ENCODE measurements around the gene LARGE1. TPM values are rescaled to one million over a fixed set of nuclear protein-coding genes. Genes with fewer than 3 reads are reported as not detected.
A peak's percentile ranks its signal among the peaks of the same experiment; 100 is the strongest.

LARGE1 gene
- total and polyA plus RNA-seq, 2 of the 8 experiments (the other 6 are each of a cell fraction or from before 2014, with no cell fraction given) = 43.7 to 83.0 TPM

DNA sequence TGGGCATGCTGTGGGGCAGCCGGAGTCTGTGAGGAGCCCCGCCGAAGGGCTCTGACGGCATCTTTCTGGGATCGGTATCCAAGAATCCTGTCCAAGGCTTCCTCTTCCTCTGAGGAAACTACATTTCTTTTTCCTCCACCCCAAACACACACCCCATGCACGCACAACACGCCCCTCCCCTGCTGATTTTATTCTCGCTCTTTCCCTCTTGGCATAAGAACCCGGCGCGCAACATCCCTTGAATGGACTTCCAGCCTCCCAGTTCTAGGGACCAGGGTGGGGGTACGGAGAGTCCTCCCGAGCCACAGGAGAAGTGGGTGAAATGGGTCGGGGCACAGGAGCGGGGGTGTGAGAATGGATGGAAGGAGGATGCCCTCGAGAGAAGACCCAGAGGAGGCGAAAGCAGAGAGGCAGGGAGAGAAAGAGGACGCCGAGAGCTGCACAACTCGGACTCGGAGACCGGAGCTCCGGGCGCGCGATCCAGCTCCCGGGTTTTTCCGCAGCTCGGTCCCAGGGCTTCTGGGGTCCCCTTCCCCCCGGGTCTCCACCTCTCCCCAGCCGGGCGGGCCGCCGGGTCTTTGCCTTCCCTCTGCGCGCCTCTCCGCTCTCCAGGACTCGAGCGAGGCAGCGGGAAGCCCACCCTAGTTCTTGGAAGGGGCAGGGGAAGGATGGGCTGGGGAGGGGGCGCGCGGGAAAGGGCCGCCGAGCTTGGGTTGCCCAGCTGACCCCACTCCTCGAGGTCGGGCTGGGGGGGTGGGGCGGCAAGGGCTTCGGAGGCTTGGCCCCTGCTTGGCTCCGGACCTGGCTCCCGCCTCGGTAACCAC, 1.5 kb upstream of the LARGE1 start (continued):
- no peak for TF ChIP-seq TAF7 (optimal IDR thresholded peaks at IDR 0.05; ENCODE audit: borderline replicate concordance, low read depth, low read length)
- TF ChIP-seq GABPA (IDR thresholded peaks at IDR 0.05; ENCODE audit: borderline replicate concordance, insufficient read depth, low read length) = no peak
- 0 out of 2 replicates have a peak, but pooled peaks have one; percentile 18 for TF ChIP-seq GTF2F1 (IDR thresholded peaks at IDR 0.05; ENCODE audit: borderline replicate concordance, low read depth, low read length)
- no peak for TF ChIP-seq BCL11A (IDR thresholded peaks at IDR 0.05; ENCODE audit: low read depth in 2 of 2, low read length in 2 of 2)
- no peak for TF ChIP-seq EP300 (IDR thresholded peaks at IDR 0.05; ENCODE audit: borderline replicate concordance in 1 of 2, low read depth in 2 of 2, low read length in 2 of 2)
- no peak for TF ChIP-seq TCF12 (IDR thresholded peaks at IDR 0.05; ENCODE audit: low read depth, low read length)
- TF ChIP-seq YY1 (IDR thresholded peaks at IDR 0.05; ENCODE audit: low read depth, low read length) = 0 out of 2 replicates have a peak, but pooled peaks have one; percentile 26
- TF ChIP-seq JUND (IDR thresholded peaks at IDR 0.05; ENCODE audit: low read length) = 0 out of 2 replicates have a peak, but pooled peaks have one; percentile 11
- TF ChIP-seq POU5F1 (IDR thresholded peaks at IDR 0.05; ENCODE audit: low read depth, low read length) = no peak
- TF ChIP-seq TAF1 (IDR thresholded peaks at IDR 0.05; ENCODE audit: low read depth, low read length) = peak; percentile 73
- TF ChIP-seq CHD1 (IDR thresholded peaks at IDR 0.05; ENCODE audit: low read depth, low read length) = no peak
- TF ChIP-seq KDM4A (IDR thresholded peaks at IDR 0.05; ENCODE audit: low read depth, low read length, severe bottlenecking) = peak; percentile 78
- peak; percentile 49; the same call in 1 of the 2 replicates for TF ChIP-seq POLR2AphosphoS5 (IDR thresholded peaks at IDR 0.05; ENCODE audit: low read depth, low read length)
- no peak for TF ChIP-seq FOSL1 (IDR thresholded peaks at IDR 0.05; ENCODE audit: insufficient read depth, low read depth, low read length)
- TF ChIP-seq MAFK (IDR thresholded peaks at IDR 0.05; ENCODE audit: low read depth, low read length) = no peak
- peak; percentile 39; the same call in 1 of the 2 replicates for TF ChIP-seq PHF8 (conservative IDR thresholded peaks at IDR 0.05; ENCODE audit: low read depth, low read length)
- TF ChIP-seq TBP (IDR thresholded peaks at IDR 0.05; ENCODE audit: low read depth, low read length) = peak; percentile 71
- peak; percentile 42 to 77 for TF ChIP-seq POLR2A (IDR thresholded peaks at IDR 0.05; ENCODE audit: control extremely low read depth in 1 of 2, low read depth in 2 of 2, low read length in 2 of 2)
- no peak for TF ChIP-seq CHD2 (IDR thresholded peaks at IDR 0.05; ENCODE audit: low read length)
- TF ChIP-seq CBX5 (IDR thresholded peaks at IDR 0.05; ENCODE audit: low read depth, low read length) = no peak
- TF ChIP-seq, protein P1, sequence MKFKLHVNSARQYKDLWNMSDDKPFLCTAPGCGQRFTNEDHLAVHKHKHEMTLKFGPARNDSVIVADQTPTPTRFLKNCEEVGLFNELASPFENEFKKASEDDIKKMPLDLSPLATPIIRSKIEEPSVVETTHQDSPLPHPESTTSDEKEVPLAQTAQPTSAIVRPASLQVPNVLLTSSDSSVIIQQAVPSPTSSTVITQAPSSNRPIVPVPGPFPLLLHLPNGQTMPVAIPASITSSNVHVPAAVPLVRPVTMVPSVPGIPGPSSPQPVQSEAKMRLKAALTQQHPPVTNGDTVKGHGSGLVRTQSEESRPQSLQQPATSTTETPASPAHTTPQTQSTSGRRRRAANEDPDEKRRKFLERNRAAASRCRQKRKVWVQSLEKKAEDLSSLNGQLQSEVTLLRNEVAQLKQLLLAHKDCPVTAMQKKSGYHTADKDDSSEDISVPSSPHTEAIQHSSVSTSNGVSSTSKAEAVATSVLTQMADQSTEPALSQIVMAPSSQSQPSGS (IDR thresholded peaks at IDR 0.05; ENCODE audit: low read length) = no peak
- TF ChIP-seq SAP30 (IDR thresholded peaks at IDR 0.05; ENCODE audit: insufficient read depth, insufficient replicate concordance, low read length) = no peak
- no peak for TF ChIP-seq SRF (IDR thresholded peaks at IDR 0.05; ENCODE audit: low read depth, low read length)
